HG03439 (cell line): ENCODE data around the gene MIPOL1.

ENCODE experiments used
- ATAC-seq: cut with Tn5 transposase; IDR thresholded peaks from one replicate; pipeline ENCODE4 v1.9.1; 2021; ENCODE audit warnings: mild to moderate bottlenecking, moderate library complexity; ENCODE audit not compliant: unreplicated experiment

Gene MIPOL1

DNA sequence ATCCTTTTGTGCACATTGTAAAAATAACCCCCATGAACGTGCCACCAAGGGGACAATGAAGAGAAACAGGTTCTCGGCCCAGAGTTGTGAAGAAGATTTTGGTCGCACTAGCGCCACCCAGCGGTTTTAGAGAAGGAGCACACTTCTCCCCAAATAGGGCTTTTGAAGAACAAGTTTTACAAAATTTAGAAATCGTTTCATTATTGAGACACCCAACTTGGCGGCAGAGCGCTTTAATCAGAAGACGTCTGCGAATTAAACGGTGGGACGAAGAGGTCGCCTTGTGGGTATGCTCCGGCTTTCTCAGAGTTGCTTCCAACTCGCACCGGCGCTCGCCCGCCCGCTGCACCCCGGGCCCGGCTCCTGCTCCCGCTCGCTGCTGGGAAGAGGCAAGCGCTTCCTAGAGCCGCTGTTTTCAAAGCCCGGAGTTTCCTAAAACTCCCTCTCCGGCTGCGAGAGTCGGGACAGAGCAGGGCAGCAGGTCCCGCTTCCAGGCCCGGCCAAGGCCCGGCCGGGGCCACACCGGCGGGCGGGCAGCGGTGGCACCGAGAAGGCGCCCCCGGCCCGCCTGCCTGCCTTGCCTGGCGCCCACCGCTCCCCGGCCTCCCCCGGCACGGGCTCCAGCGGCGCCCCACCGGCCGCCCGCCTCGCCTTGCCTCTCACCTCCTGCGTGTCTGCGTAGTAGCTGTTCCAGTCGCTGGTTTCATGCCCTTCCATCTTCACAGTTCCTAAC is 396.7 kb downstream of the MIPOL1 start:
- ATAC-seq: no peak

GRCh38 chr14:37594971-37595808 is 397.5 kb downstream of the MIPOL1 start, which contains the start of the genes FOXA1 and TTC6:
FOXA1 (minus strand) TSS chr14:37595249; CDS start chr14:37594972, 277 bp downstream.
TTC6 (plus strand) TSS chr14:37595629; CDS start chr14:37622065, 26,436 bp downstream.
- ATAC-seq: no peak

GRCh38 chr14:37595809-37596621 is 398.3 kb downstream of the MIPOL1 start:
- no peak for ATAC-seq

- ATAC-seq: no peak
Observed at GRCh38 chr14:37596790-37597472, 399.2 kb downstream of the MIPOL1 start.

GRCh38 chr14:37597538-37597913 is 399.8 kb downstream of the MIPOL1 start:
- no peak for ATAC-seq

DNA sequence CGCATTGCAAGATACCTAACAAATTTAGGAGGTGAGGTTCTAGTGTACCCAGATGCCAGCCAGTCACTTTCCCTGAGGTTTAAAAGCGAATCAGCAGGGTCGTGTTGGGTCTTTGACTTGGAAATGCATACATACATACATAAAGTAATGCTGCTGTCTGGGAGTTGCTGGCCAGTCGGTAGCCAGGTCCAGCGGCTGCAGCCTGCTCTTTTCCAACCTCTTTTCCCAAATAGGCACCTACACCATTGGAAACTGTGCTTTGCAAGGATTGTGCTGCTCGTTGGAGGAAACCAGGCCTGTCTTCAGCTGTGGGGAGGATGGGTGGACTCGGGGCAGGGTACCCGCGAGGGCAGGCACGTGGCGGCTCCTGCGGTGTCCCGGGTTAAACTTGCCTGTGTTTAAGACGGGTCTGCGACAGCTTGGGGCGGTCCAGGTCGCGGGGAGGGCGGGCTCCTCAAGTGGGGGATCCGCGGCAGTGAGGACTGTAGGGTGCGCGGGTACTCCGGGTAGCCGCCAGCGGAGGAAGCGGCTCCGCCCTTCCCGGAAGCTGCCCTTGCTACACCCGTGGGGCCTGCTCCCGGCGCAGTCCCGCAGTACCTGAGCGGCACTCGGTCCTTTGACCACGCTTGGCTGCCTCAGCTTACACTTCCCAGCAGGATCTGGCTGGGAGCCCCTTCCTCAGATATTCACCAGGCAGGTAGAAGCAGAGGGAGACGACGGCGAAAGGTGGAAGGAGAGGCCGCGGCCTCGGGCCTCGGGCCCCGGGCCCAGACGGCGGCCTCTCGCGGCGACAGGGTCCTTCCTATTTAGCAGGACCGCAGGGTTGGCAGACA is 400.4 kb downstream of the MIPOL1 start:
- ATAC-seq: no peak

- no peak for ATAC-seq
Observed at GRCh38 chr14:37598747-37599506, 401.2 kb downstream of the MIPOL1 start.

- no peak for ATAC-seq
Observed at GRCh38 chr14:37599507-37600368, 402.0 kb downstream of the MIPOL1 start.

DNA sequence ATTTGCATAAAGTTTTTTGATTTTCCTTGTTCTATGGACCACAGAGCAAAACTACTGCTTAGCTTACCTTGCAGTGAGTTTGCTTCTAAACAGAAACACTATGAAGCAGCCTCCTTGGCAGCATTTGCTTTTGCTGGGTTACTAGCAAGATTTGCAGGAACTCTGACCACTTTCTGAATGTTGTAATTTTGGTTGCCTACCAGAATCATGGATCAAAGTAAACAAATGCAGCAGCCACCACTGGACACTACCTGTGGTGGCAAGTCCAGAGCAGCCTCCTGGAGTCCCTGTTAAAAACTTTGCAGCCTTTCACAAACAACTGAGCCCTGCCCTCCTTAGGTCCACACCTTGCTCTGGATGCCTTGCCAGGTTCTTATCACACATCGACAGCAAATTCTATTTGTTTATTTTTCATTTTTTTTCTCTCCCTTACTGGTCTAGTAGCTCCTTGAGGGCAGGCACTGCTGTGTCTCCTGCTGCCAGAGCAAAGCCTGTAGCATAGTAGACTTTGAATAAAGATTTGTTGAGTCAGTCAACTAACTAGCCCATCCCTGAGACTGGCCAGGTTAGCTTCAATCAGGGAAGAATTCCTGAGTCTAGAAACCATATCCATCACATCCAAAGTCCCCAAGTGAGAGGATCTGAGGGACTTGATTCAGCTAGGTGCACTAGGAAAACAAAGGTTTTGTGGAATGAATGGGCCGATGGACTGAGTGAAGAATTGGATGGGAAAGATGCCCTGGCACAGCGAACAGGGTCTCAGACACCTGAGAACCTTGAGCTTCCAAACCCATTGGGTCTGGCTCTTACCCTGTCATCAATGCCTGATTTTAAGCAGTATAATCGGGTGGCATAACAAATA is 403.4 kb downstream of the MIPOL1 start:
- ATAC-seq: no peak

GRCh38 chr14:37601865-37602264 is 404.1 kb downstream of the MIPOL1 start:
- no peak for ATAC-seq
